HG03108 (cell line): ENCODE measurements around the gene MAGEA12.
"Not testable (repeated sequence)": the region's sequence is repeated elsewhere in the genome, so short reads cannot be mapped to it uniquely, and the experiment has no call there.

Source experiments
- ATAC-seq: cut with Tn5 transposase; IDR thresholded peaks from one replicate; pipeline ENCODE4 v1.9.1; 2021; ENCODE audit warnings: moderate library complexity; ENCODE audit not compliant: unreplicated experiment

Gene MAGEA12

DNA sequence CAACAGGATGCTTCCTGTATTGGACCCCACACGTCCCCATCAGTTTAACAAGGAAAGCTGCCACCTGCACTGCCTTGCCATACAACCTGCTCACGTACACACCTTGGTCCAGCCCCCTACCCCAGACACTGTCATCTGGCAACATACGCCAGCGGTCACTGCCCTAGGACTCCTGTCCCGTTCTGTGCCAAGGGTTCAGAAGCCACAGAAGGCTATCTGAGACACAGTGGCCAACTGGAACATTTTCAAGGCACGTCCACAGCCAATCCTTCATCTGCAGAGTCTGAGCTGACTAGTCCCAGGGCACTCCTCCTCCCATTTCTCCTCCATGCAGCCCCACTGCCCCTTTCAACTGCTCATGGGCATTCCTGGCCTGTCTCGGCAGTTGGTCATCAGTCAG lies 28.0 kb downstream of the MAGEA12 start:
- not testable (repeated sequence) for ATAC-seq

- ATAC-seq: not testable (repeated sequence)
These were observed 33.0 kb downstream of the MAGEA12 start for GRCh38 chrX:152766562-152766961.

DNA sequence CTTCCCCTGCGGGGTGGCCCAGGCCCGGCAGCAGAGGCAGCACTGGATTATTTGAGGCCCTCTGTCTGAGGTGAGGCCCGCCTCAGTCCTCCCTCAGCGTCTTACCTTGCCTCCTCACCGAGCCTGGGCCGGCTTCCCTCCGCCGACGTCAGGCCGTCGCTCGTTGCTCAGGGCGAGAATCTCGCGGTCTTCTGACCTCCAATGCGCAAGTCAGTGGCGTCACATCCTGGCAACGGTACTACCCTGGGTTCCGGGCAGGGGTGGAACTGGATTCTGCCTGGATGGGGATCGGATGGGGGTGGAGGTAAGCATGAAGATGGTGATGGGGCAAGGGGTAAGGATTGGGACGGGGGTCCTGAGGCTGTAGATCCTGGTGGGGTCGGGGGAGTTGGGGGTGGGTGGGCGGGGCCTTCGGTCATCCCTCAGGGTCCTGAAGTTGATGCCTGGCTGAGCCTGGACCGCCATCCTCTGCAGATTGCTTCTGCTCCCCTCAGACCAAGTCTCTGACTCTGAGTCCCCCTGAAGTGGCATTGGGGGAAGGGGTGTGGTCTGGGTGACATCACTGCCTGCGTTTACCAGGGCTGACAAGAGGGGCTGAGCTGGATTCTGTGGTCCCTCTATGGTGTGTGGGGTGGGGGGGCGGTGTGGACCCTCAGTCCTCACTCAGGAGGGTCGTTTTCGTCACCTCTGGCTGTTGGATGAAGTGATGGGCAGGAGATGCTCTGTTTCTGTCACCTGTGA lies 36.2 kb downstream of the MAGEA12 start, which contains the start of gene MAGEA6:
MAGEA6 (minus strand) TSS at position 141 of the 741 bp plus-strand sequence. CDS start 2,039 bp downstream, outside the sequence.
- ATAC-seq: not testable (repeated sequence)

GRCh38 chrX:152787062-152787461 lies 53.5 kb downstream of the MAGEA12 start:
- peak; percentile 56 for ATAC-seq
